HepG2 (cell line): Measurements from ENCODE around the gene TUBG2. TPM values are rescaled to one million over a fixed set of nuclear protein-coding genes. Genes with fewer than 3 reads are reported as not detected.

ENCODE experiments used
- ATAC-seq: fragments of 200-7000 bp; cut with Tn5 transposase; 3 replicates; pipeline ENCODE4 v1.9.1; 2020; ENCODE audit warnings: mild to moderate bottlenecking, moderate library complexity
- BruUV-seq: library from RNA; stranded (reverse); fragments of 400-500 nt; replicated peaks from 2 replicates; lab custom pipeline; 2021; lab: Mats Ljungman, UMichigan
- CTCF ChIA-PET: fragments of 300-600 bp; formaldehyde crosslinking; extraction: SDS; loops from one replicate; lab custom pipeline; 2021; ENCODE audit warnings: low total read pairs, inconsistent platforms, low intra/inter-chr PET ratio; lab: Yijun Ruan, JAX
- POLR2A ChIA-PET: fragments of 350-600 bp; sonication (Branson Sonifier 250); formaldehyde crosslinking; loops from one replicate; lab custom pipeline; 2020; ENCODE audit warnings: antibody characterized with exemption, inconsistent platforms; lab: Yijun Ruan, JAX
- DNase-seq: peaks from one replicate; pipeline ENCODE4 v3.0.0-alpha.2; 2015; ENCODE audit warnings: low spot score
- FAIRE-seq: peaks from 3 replicates; lab custom pipeline; 2011; peaks lifted over from hg19 to GRCh38; lab: Jason Lieb, UNC
- H2AFZ ChIP-seq: one replicate; pipeline ENCODE4 v1.6.1; 2011; ENCODE audit warnings: low read length, inconsistent platforms
- H3K27ac ChIP-seq: fragments of 300-600 bp; 3 replicates; pipeline ENCODE4 v1.8.0; 2011; ENCODE audit warnings: mixed run types, mild to moderate bottlenecking, mixed read lengths, low read length, inconsistent platforms; ENCODE audit not compliant: insufficient read depth; ENCODE audit errors: extremely low read length
- H3K27me3 ChIP-seq, 2 experiments: fragments of 200-600 bp in 1 of 2; 2 replicates in 1 of 2; 3 replicates in 1 of 2; pipeline versions ENCODE4 v1.6.0 to v1.8.0; 2011; ENCODE audit warnings: low read length in 2 of 2, mild to moderate bottlenecking in 2 of 2, moderate library complexity in 2 of 2, inconsistent platforms in 1 of 2; ENCODE audit not compliant: insufficient read depth in 2 of 2, control insufficient read depth in 1 of 2
- H3K36me3 ChIP-seq, 2 experiments: fragments of 200-600 bp in 1 of 2; replicated peaks in 1 of 2; 2 replicates in 1 of 2; 3 replicates in 1 of 2; pipeline versions ENCODE4 v1.5.1 to v1.8.0; 2011; ENCODE audit warnings: low read length in 2 of 2, inconsistent platforms in 1 of 2; ENCODE audit not compliant: insufficient read depth in 2 of 2, control insufficient read depth in 1 of 2
- H3K4me1 ChIP-seq: 2 replicates; pipeline ENCODE4 v1.5.1; 2012; ENCODE audit warnings: low read length, inconsistent platforms; ENCODE audit not compliant: insufficient read depth
- H3K4me2 ChIP-seq: 2 replicates; pipeline ENCODE4 v1.6.0; 2011; ENCODE audit warnings: low read depth, low read length, inconsistent platforms
- H3K4me3 ChIP-seq, 3 experiments: fragments of 200-600 bp in 1 of 3; sonication (generic), shearing (Covaris generic) in 1 of 3; replicated peaks in 1 of 3; 2 replicates each; pipeline ENCODE4 v1.5.1; 2011 to 2016; ENCODE audit warnings: low read length in 3 of 3, inconsistent platforms in 2 of 3, low read depth in 2 of 3, mild to moderate bottlenecking in 2 of 3, control low read depth in 1 of 3, mixed read lengths in 1 of 3; ENCODE audit not compliant: insufficient read depth in 1 of 3
- H3K79me2 ChIP-seq: one replicate; pipeline ENCODE4 v1.6.1; 2011; ENCODE audit warnings: low read length, inconsistent platforms; ENCODE audit not compliant: insufficient read depth
- H3K9ac ChIP-seq: 2 replicates; pipeline ENCODE4 v1.6.0; 2011; ENCODE audit warnings: mild to moderate bottlenecking, low read depth, low read length, inconsistent platforms; ENCODE audit not compliant: insufficient read depth
- H3K9me3 ChIP-seq: 2 replicates; pipeline ENCODE4 v1.5.1; 2012; ENCODE audit warnings: mild to moderate bottlenecking, low read length
- H4K20me1 ChIP-seq: 2 replicates; pipeline ENCODE4 v1.6.0; 2011; ENCODE audit warnings: inconsistent platforms, mild to moderate bottlenecking, low read length, moderate library complexity; ENCODE audit not compliant: insufficient read depth
- CBX5 ChIP-seq: sonication (generic); formaldehyde crosslinking; IDR thresholded peaks from 2 replicates; pipeline ENCODE4 v1.4.0; 2020; ENCODE audit warnings: missing genetic modification reagents, borderline replicate concordance
- ETV5 ChIP-seq: IDR thresholded peaks from 2 replicates; pipeline ENCODE4 v1.6.1; 2018; ENCODE audit warnings: missing biosample characterization, missing genetic modification reagents, inconsistent platforms, borderline replicate concordance
- KMT2A ChIP-seq: sonication (generic); formaldehyde crosslinking; IDR thresholded peaks from 2 replicates; pipeline ENCODE4 v1.4.0; 2020; ENCODE audit warnings: missing genetic modification reagents
- NFE2 ChIP-seq: sonication (generic); formaldehyde crosslinking; IDR thresholded peaks from 2 replicates; pipeline ENCODE4 v1.4.0; 2020; ENCODE audit warnings: missing genetic modification reagents
- PAX8 ChIP-seq: sonication (generic); formaldehyde crosslinking; IDR thresholded peaks from 2 replicates; pipeline ENCODE4 v1.8.0; 2022; ENCODE audit warnings: mild to moderate bottlenecking, missing genetic modification reagents, borderline replicate concordance
- RBM39 ChIP-seq: fragments of 200-400 bp; formaldehyde crosslinking; IDR thresholded peaks from one replicate; pipeline ENCODE4 v1.6.1; 2018; ENCODE audit warnings: antibody characterized with exemption, mild to moderate bottlenecking, low read depth, low read length; ENCODE audit not compliant: poor library complexity, severe bottlenecking
- REXO4 ChIP-seq: sonication (generic); formaldehyde crosslinking; IDR thresholded peaks from 2 replicates; pipeline ENCODE4 v1.8.0; 2022; ENCODE audit warnings: missing genetic modification reagents, mild to moderate bottlenecking, borderline replicate concordance
- SMARCC2 ChIP-seq: fragments of 450-650 bp; IDR thresholded peaks from 2 replicates; pipeline ENCODE4 v1.6.1; 2017; ENCODE audit warnings: antibody characterized with exemption, mild to moderate bottlenecking
- SRSF9 ChIP-seq: fragments of 200-400 bp; formaldehyde crosslinking; IDR thresholded peaks from 2 replicates; pipeline ENCODE4 v1.6.1; 2018; ENCODE audit warnings: borderline replicate concordance, mild to moderate bottlenecking, low read depth, low read length; ENCODE audit not compliant: insufficient read depth, poor library complexity, severe bottlenecking
- ZNF337 ChIP-seq: sonication (generic); formaldehyde crosslinking; IDR thresholded peaks from 2 replicates; pipeline ENCODE4 v1.5.1; 2020; ENCODE audit warnings: missing genetic modification reagents, low read depth, mild to moderate bottlenecking, borderline replicate concordance
- ZNF615 ChIP-seq: sonication (generic); formaldehyde crosslinking; IDR thresholded peaks from 2 replicates; pipeline ENCODE4 v1.5.0; 2020; ENCODE audit warnings: mild to moderate bottlenecking, missing genetic modification reagents, borderline replicate concordance
- ZNF670 ChIP-seq: sonication (generic); formaldehyde crosslinking; IDR thresholded peaks from 2 replicates; pipeline ENCODE4 v1.8.0; 2022; ENCODE audit warnings: mild to moderate bottlenecking, missing genetic modification reagents, borderline replicate concordance
- ZNF776 ChIP-seq: sonication (generic); formaldehyde crosslinking; IDR thresholded peaks from 2 replicates; pipeline ENCODE4 v1.4.0; 2020; ENCODE audit warnings: mild to moderate bottlenecking, missing genetic modification reagents
- ZNF879 ChIP-seq: sonication (generic); formaldehyde crosslinking; IDR thresholded peaks from 2 replicates; pipeline ENCODE4 v1.8.1; 2023; ENCODE audit warnings: missing genetic modification reagents
- ZSCAN22 ChIP-seq: sonication (generic); formaldehyde crosslinking; IDR thresholded peaks from 2 replicates; pipeline ENCODE4 v1.4.0; 2020; ENCODE audit warnings: mild to moderate bottlenecking, missing genetic modification reagents
- ZSCAN30 ChIP-seq: sonication (generic); formaldehyde crosslinking; IDR thresholded peaks from 2 replicates; pipeline ENCODE4 v1.5.0; 2020; ENCODE audit warnings: mild to moderate bottlenecking, missing genetic modification reagents
- WGBS: methylation state at CpG from one replicate; pipeline ENCODE4 v1.1.6; 2017; ENCODE audit warnings: low lambda C conversion rate; 5-methylcytosine and 5-hydroxymethylcytosine counted together
- in situ Hi-C: cut with HindIII; loops from 2 replicates; pipeline ENCODE4 v1.10.0; 2017; ENCODE audit warnings: low pct_unique_long_range_greater_than_20kb; ENCODE audit not compliant: extremely low pct_ligation_motif_present
- intact Hi-C: fragments of 100-400 bp; cut with micrococcal nuclease; formaldehyde crosslinking; loops from one replicate; pipeline ENCODE4 v1.10.0; 2022; ENCODE audit not compliant: unreplicated experiment
- polyA plus RNA-seq, 8 experiments: library from polyadenylated mRNA; depleted of rRNA in 3 of 8; stranded (reverse) in 7 of 8; unstranded in 1 of 8; fragments of >200 nt; fragmentation: Illumina TruSeq in 4 of 8; extraction: Trizol in 4 of 8; gene quantifications; 2 replicates each; pipeline versions ENCODE4 v1.2.1 to v1.2.3, GENCODE V29; 2011 to 2016; ENCODE audit warnings: low read depth in 4 of 8, missing spikeins in 1 of 8, mixed read lengths in 1 of 8; ENCODE audit not compliant: insufficient read depth in 1 of 8
- total RNA-seq, 5 experiments: library from RNA; depleted of rRNA; stranded (reverse); fragments of >200 nt; fragmentation: Illumina TruSeq; extraction: Trizol; gene quantifications; 2 replicates each; pipeline ENCODE4 v1.2.3, GENCODE V29; 2016; ENCODE audit warnings: low read depth in 1 of 5
- TF ChIP-seq, protein P1 (sequence below): sonication (generic); formaldehyde crosslinking; conservative IDR thresholded peaks from 2 replicates; pipeline ENCODE4 v1.4.0; 2020; ENCODE audit warnings: missing genetic modification reagents
- TF ChIP-seq, protein P2 (sequence below): sonication (generic); formaldehyde crosslinking; IDR thresholded peaks from 2 replicates; pipeline ENCODE4 v1.4.0; 2020; ENCODE audit warnings: mild to moderate bottlenecking, missing genetic modification reagents, borderline replicate concordance
- TF ChIP-seq, protein P3 (sequence below): sonication (generic); formaldehyde crosslinking; IDR thresholded peaks from 2 replicates; pipeline ENCODE4 v1.8.1; 2023; ENCODE audit warnings: mild to moderate bottlenecking, missing genetic modification reagents

Gene TUBG2
- total and polyA plus RNA-seq, 2 of the 13 experiments (the other 11 are each of a cell fraction or from before 2014, with no cell fraction given) = 16.0 to 42.3 TPM

DNA sequence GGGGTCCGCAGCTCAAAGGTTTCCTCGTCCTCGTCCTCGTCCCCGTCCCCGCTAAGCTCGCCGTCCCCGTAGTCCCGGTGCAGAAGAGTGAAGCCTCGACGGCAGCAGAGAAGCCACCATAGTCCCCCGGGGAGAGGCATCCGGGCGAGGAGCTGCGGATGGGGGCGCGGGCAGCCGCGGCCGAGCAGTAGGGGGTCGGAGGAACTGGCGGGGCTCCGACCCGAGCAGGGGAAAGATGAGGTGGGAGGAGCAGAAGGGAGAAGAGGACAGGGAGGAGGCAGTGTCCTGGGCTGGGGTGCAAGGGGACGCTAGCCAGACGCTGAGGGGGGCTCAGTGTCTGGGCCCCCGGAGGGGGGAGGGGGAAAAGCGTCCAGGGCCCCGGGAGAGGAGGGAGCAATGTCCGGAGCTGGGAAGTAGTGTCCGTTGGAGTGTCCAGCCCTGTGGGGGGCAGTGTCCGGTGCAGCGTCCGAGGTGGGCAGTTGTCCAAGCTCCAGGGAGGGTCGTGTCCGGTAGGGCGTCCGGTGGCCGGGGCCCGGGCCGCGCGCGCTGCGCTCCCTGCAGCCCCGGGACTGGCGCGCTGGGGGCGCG is 17.4 kb downstream of the TUBG2 start, which contains the start of gene PLEKHH3 (continued):
- no peak for TF ChIP-seq SRSF9
- TF ChIP-seq CBX5 = no peak
- TF ChIP-seq, protein P1, sequence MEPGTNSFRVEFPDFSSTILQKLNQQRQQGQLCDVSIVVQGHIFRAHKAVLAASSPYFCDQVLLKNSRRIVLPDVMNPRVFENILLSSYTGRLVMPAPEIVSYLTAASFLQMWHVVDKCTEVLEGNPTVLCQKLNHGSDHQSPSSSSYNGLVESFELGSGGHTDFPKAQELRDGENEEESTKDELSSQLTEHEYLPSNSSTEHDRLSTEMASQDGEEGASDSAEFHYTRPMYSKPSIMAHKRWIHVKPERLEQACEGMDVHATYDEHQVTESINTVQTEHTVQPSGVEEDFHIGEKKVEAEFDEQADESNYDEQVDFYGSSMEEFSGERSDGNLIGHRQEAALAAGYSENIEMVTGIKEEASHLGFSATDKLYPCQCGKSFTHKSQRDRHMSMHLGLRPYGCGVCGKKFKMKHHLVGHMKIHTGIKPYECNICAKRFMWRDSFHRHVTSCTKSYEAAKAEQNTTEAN (CRISPR knock-in tag) = 0 out of 2 replicates have a peak, but pooled peaks have one; percentile 30
- TF ChIP-seq ZNF776 = peak; percentile 65
- TF ChIP-seq NFE2 (CRISPR knock-in tag) = no peak
- no peak for TF ChIP-seq ZSCAN30 (CRISPR knock-in tag)
- no peak for TF ChIP-seq ETV5 (CRISPR knock-in tag)
- no peak for TF ChIP-seq REXO4
- no peak for TF ChIP-seq ZNF615

DNA sequence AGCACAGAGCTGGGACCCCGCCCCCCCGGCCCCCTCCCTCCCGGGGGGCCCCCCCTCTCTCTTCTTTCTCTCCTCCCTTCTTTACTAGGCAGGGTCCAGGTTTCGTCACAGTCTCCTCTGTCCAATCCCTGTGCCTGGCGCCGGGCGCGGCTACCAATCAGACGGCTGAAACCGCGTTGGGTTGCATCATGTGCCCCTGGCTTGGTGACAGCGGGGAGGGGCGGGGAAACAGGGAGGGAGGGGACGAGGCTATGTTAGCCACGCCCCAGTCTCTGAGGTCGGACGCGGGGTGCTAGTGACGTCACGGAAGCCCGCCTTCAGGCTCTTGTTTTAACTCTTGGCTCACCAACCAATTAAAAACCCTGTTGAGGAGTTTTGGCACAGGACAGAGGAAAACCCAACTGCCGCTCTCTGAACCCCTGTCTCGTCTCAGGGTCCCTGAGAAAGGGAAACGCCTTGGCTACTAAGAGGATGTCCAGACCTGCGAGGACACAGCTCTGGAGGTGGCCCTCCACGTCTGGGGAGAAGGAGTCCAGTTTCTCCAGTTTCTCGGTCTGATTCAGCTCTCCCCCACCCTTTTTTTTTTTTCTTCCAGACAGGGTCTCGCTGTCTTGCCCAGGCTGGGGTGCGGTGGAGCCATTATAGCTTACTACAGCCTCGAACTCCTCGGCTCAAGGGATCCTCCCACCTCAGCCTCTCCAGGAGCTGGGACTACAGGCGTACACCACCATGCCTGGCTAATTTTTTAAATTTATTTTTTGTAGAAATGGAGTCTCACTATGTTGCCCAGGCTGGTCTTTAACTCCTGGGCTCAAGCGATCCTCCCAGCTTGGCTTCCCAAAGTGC is 18.2 kb downstream of the TUBG2 start:
- CTCF ChIA-PET = no interaction called here
- POLR2A ChIA-PET = interaction anchor here (0.6 to 6.3 kb wide), 19 partner anchors 9 to 691 kb away, joined by 3 to 65 read pairs (median 6); partner anchors contain the start of genes BECN1, COA3, COASY and NAGLU
- Histone ChIP-seq H3K79me2 (peaks cover 22% of the 10 kb centered on the region), H3K9ac (peak overlapping the region; percentile 91), H3K27me3 (no peaks in the 10 kb centered on the region), H3K4me1 (peaks cover 51% of the 10 kb centered on the region), H3K36me3 (peaks cover 7 to 16% of the 10 kb centered on the region in 2 experiments), H3K4me2 (peak overlapping the region; percentile 99), H3K4me3 (peak overlapping the region; percentile 76 to 99 (median 83)), H3K9me3 (no peaks in the 10 kb centered on the region), H3K27ac (peak overlapping the region; percentile 92), H2AFZ (no peak overlapping the region), H4K20me1 (no peaks in the 10 kb centered on the region; the same call in 1 of the 2 replicates)
- no TSS peak for BruUV-seq
- WGBS = under 1% methylated on average over 31 of the region's 33 CpGs
- intact Hi-C loops (no loop called here), in situ Hi-C loops (no loop called here)
- ATAC-seq (peak; percentile 64), FAIRE-seq (peak; percentile 100), DNase-seq (peak; percentile 99)
- TF ChIP-seq ZNF670 (CRISPR knock-in tag) (no peak), ZNF337 (CRISPR knock-in tag) (no peak), PAX8 (CRISPR knock-in tag) (no peak), KMT2A (CRISPR knock-in tag) (no peak), ZNF879 (CRISPR knock-in tag) (no peak), ZSCAN22 (CRISPR knock-in tag) (no peak), SMARCC2 (no peak), RBM39 (peak; percentile 4)
- TF ChIP-seq, protein P2, sequence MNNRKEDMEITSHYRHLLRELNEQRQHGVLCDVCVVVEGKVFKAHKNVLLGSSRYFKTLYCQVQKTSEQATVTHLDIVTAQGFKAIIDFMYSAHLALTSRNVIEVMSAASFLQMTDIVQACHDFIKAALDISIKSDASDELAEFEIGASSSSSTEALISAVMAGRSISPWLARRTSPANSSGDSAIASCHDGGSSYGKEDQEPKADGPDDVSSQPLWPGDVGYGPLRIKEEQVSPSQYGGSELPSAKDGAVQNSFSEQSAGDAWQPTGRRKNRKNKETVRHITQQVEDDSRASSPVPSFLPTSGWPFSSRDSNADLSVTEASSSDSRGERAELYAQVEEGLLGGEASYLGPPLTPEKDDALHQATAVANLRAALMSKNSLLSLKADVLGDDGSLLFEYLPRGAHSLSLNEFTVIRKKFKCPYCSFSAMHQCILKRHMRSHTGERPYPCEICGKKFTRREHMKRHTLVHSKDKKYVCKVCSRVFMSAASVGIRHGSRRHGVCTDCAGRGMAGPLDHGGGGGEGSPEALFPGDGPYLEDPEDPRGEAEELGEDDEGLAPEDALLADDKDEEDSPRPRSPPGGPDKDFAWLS (CRISPR knock-in tag) = no peak
- TF ChIP-seq, protein P3, sequence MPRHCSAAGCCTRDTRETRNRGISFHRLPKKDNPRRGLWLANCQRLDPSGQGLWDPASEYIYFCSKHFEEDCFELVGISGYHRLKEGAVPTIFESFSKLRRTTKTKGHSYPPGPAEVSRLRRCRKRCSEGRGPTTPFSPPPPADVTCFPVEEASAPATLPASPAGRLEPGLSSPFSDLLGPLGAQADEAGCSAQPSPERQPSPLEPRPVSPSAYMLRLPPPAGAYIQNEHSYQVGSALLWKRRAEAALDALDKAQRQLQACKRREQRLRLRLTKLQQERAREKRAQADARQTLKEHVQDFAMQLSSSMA (CRISPR knock-in tag) = no peak
